Activated B cell treated with CpG ODN at 0.5 μM for 24 hours (primary cell): ENCODE measurements around the gene SSR4. TPM values are rescaled to one million over a fixed set of nuclear protein-coding genes. Genes with fewer than 3 reads are reported as not detected.

Experiments used
- ATAC-seq: fragments of 200-7000 bp; cut with Tn5 transposase; one replicate; pipeline ENCODE4 v1.10.0; 2021; ENCODE audit warnings: low read depth, mild to moderate bottlenecking, moderate library complexity
- CTCF ChIA-PET: fragments of 350-600 bp; sonication (Branson Sonifier 250); formaldehyde crosslinking; loops from one replicate; lab custom pipeline; 2021; ENCODE audit warnings: antibody characterized with exemption; lab: Charles Lee
- POLR2A ChIA-PET: fragments of 350-600 bp; sonication (Branson Sonifier 250); formaldehyde crosslinking; loops from one replicate; lab custom pipeline; 2021; ENCODE audit warnings: antibody characterized with exemption; lab: Charles Lee
- DNase-seq: peaks from one replicate; pipeline ENCODE4 v3.0.0; 2022
- H3K27ac Mint-ChIP-seq: one replicate; pipeline ENCODE4 v1.8.0; 2020; ENCODE audit warnings: mixed read lengths
- H3K27me3 Mint-ChIP-seq: one replicate; pipeline ENCODE4 v1.8.0; 2021; ENCODE audit warnings: mixed read lengths
- H3K36me3 Mint-ChIP-seq: one replicate; pipeline ENCODE4 v1.8.0; 2021; ENCODE audit warnings: low read depth, mixed read lengths
- H3K4me1 Mint-ChIP-seq: one replicate; pipeline ENCODE4 v1.8.0; 2021; ENCODE audit warnings: mixed read lengths
- H3K4me3 Mint-ChIP-seq: one replicate; pipeline ENCODE4 v1.8.0; 2020; ENCODE audit warnings: mild to moderate bottlenecking, mixed read lengths
- H3K9me3 Mint-ChIP-seq: one replicate; pipeline ENCODE4 v1.8.0; 2020; ENCODE audit warnings: mixed read lengths
- CTCF ChIP-seq: fragments of 200-600 bp; IDR thresholded peaks from one replicate; pipeline ENCODE4 v1.8.0; 2022; ENCODE audit warnings: antibody characterized with exemption, mild to moderate bottlenecking
- intact Hi-C: fragments of 100-400 bp; cut with micrococcal nuclease; formaldehyde crosslinking; loops from one replicate; pipeline ENCODE4 v1.15.1; 2024
- total RNA-seq: library from RNA; stranded (reverse); gene quantifications from 2 replicates; pipeline ENCODE4 v1.2.3, GENCODE V29; 2022

Gene SSR4
- total RNA-seq, 1 donor from 2014 or later = 160 TPM

GRCh38 chrX:153845195-153845594 lies 50.7 kb downstream of the SSR4 start:
- DNase-seq = no peak
- peaks cover 10% of the 10 kb centered on the region for H3K4me1 Mint-ChIP-seq
- no peaks in the 10 kb centered on the region for H3K9me3 Mint-ChIP-seq
- H3K36me3 Mint-ChIP-seq = no peaks in the 10 kb centered on the region
- TF ChIP-seq CTCF = no peak
- no peak overlapping the region for H3K4me3 Mint-ChIP-seq
- peaks cover 7% of the 10 kb centered on the region for H3K27me3 Mint-ChIP-seq
- ChIA-PET POLR2A (no interaction called here), CTCF (no interaction called here)
- intact Hi-C loops = no loop called here
- no peak overlapping the region for H3K27ac Mint-ChIP-seq
- ATAC-seq = no peak

GRCh38 chrX:153845842-153846241 lies 51.4 kb downstream of the SSR4 start:
- H3K4me1 Mint-ChIP-seq = peaks cover 10% of the 10 kb centered on the region
- intact Hi-C loops = no loop called here
- POLR2A ChIA-PET = no interaction called here
- no peak overlapping the region for H3K27ac Mint-ChIP-seq
- ATAC-seq (no peak), DNase-seq (no peak)
- no peaks in the 10 kb centered on the region for H3K9me3 Mint-ChIP-seq
- CTCF ChIA-PET = no interaction called here
- no peaks in the 10 kb centered on the region for H3K36me3 Mint-ChIP-seq
- H3K27me3 Mint-ChIP-seq = peaks cover 7% of the 10 kb centered on the region
- H3K4me3 Mint-ChIP-seq = no peak overlapping the region
- no peak for TF ChIP-seq CTCF

Other genes starting within 250 kb of the SSR4 start
- gene CCNQ, start 195.5 kb upstream of the SSR4 start, total RNA-seq = 25.3 and 25.8 TPM in 2 replicates
- 0.10 TPM in 1 of 2 replicates, not detected in the other for gene DUSP9, start 147.5 kb upstream of the SSR4 start, total RNA-seq
- gene PNCK, start 120.9 kb upstream of the SSR4 start, total RNA-seq = not detected in 2 replicates
- gene SLC6A8, start 106.7 kb upstream of the SSR4 start, total RNA-seq = 0.81 and 1.2 TPM in 2 replicates
- gene BCAP31, start 70.3 kb upstream of the SSR4 start, total RNA-seq = 90.5 and 90.7 TPM in 2 replicates
- 2.6 and 2.8 TPM in 2 replicates for gene ABCD1, start 69.8 kb upstream of the SSR4 start, total RNA-seq
- gene PLXNB3, start 30.4 kb upstream of the SSR4 start, total RNA-seq = not detected in 2 replicates
- not detected in 2 replicates for gene SRPK3, start 13.6 kb upstream of the SSR4 start, total RNA-seq
- 58.5 and 60.3 TPM in 2 replicates for gene IDH3G, start 293 bp upstream of the SSR4 start, total RNA-seq
- gene PDZD4, start 35.9 kb downstream of the SSR4 start, total RNA-seq = 0.07 TPM in 1 of 2 replicates, not detected in the other
- 7.3 and 11.0 TPM in 2 replicates for gene L1CAM, start 91.5 kb downstream of the SSR4 start, total RNA-seq
- gene AVPR2, start 110.0 kb downstream of the SSR4 start, total RNA-seq = not detected in 2 replicates
- 151 and 158 TPM in 2 replicates for gene ARHGAP4, start 131.6 kb downstream of the SSR4 start, total RNA-seq
- gene NAA10, start 140.4 kb downstream of the SSR4 start, total RNA-seq = 94.8 and 109 TPM in 2 replicates
- 14.5 and 20.2 TPM in 2 replicates for gene RENBP, start 150.0 kb downstream of the SSR4 start, total RNA-seq
- gene HCFC1, start 177.2 kb downstream of the SSR4 start, total RNA-seq = 72.5 and 79.4 TPM in 2 replicates
- gene TMEM187, start 178.1 kb downstream of the SSR4 start, total RNA-seq = 2.0 and 2.9 TPM in 2 replicates
- gene IRAK1, start 225.2 kb downstream of the SSR4 start, total RNA-seq = 134 and 146 TPM in 2 replicates